GM19452 (cell line): ENCODE data around the gene PPP1R1C.

Experiments
- ATAC-seq: cut with Tn5 transposase; IDR thresholded peaks from one replicate; pipeline ENCODE4 v1.9.1; 2021; ENCODE audit not compliant: unreplicated experiment

The PPP1R1C gene

DNA sequence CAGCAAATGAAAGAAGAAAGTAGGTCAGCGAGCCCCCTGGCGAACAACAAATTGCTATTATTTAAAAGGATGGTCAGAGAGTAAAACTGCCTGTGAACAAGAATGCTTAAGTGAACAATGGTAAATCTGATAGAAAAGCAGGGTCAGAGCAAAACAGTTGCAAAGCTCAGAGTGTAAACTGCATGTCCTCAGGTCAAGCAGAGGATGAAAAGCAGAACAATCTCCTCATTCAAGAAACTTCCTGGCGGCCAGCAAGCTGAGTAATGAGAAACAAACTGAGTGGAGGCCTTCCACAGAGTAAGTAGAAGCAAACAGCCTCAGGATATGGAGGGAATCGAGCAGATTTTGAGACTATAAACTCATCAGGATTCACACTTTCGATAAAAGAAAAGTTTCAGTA is 117.9 kb downstream of the PPP1R1C start:
- no peak for ATAC-seq

DNA sequence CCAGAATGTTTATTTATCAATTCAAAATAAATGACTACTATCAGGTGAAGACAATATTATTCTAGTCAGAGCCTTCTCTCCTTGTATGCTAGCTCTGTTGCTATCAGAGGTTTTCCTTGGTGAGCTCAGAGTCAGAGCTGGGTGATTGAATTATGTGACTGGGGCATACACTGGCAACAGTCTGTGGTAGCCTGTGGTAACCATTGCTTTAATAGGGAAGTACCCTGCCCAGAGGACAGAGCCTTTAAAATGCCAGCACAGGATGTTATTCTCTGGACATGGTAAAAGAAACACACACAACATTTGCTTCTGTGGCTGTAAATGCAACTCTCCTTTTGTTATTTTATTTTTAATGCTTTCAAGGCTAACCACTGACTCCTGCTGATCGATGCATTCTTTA is 124.7 kb downstream of the PPP1R1C start:
- no peak for ATAC-seq

DNA sequence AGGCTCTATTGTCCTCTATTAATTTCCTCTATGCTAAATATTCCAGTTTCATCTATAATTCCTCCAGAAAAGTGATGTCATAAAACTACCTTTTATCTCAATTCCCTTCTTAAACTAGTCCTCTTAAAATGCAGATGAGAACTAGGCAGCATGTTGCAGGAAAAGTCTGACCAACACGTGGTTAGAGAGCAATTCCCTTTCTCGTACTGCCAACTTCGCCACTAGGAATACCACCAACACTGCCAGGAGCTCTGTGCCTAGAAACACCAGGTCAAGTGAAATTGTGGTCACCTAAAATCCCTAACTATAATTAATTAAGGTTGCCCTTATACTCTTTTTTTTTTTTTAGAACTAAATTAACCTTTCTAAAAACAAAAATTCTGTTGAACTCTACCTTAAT is 127.7 kb downstream of the PPP1R1C start:
- ATAC-seq = no peak

DNA sequence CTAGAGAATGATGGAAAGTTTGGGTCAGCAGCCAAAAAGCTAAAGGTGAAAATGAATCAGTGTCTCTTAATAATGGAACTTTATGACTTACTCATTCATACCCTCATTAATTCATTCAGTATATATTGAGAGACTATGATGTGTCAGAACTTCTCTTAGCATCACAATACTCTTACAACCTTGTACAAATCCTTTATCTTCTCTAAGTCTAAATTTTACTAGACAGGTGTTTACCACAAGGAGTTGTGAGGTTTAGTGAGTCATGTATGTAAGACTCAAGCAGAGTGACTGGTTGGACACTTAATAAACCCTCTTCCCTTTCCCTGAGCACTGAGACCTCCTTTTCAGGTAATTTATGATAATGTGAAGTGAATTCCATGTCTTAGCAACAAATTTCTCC is 129.6 kb downstream of the PPP1R1C start:
- ATAC-seq = no peak

DNA sequence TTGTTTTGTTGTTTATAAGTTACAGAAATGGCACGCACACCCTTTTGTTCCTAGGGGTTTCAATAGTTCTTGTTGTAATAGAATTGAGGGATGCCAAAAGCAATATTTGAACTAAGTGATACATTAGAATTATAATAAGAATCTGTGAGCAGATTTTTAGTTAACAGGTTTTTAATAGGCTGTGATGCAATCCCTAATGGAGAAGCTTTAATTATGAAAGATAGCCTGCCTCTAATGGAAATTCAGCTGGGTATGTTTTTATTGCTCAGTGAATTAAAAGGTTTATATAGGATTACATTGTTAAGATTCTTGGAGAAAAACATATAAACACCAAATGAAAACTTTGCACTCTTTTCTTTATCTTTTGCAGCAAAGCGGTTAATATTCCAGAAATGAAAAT is 131.1 kb downstream of the PPP1R1C start:
- no peak for ATAC-seq

DNA sequence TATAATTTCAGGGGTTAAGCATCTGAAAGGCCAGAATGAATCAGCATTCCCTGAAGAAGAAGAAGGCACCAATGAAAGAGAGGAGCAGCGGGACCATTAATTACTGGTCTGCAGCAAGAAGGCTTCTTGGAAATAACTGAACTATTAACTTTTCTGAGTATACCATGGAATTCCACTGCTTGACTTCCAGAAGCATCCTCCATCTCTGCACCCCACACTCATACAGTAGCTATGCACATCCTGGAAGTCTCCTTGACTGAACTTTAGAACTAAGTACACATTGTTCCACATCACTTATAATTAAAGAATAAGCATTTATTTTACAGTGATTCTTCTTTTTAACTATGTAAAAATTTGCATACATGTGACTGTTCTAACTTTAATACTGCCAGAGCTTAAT is 131.5 kb downstream of the PPP1R1C start:
- no peak for ATAC-seq

DNA sequence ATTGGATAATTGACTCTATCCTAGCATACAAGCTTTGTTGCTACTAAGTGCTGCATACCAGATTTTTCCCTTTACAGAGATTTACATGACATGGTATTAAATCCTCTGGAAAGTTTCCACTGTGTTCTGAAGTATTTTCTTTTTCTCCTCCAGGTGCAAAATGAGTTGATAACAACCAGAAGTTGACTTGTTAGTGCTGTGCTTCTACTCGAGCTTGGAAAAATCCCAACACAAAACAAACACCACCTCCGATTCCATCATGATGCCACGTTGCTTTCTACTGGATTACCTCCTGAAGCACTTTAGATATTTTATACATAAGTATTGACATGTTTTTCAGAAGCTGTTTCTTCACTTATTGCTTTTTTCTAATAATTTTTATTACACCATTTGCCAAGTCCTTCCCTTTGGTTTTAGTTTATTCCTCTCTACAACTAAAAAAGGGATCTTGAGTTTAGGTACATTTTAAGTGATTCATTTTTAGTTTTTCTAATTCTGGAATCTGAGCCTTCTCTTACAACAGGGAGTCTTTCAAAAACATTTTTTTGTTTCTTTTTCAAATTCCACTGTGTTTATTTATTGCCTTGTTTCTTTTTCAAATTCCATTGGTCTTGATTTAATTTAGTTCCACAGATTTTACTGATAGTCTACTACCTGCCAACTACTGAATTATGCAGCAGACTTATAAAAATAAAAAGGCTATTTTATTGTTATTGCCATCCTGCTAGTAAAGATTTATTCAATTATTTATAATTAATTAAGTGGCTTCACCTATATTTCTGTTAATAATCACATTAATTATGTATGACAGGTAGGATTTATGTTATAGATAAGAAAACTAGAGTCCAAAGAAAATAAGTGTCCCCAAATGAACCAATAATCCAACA is 143.4 kb downstream of the PPP1R1C start:
- ATAC-seq = no peak

DNA sequence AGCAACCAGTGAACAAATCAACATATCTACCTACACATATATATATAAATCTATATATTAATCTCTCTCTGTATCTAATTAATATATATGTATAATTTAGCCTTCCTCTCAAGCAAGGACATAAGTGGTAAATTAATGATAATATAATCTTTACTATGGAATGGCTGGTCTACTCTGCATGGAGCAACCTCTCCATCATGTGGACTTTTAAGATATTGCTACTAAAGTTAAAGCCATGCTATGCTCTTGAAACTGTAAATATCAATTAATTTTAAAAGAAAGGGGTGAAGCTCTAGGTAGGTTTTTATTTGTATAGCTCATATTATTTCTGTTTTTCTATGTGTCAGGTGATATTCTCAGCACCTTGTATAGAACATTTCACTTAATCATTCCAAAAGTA is 147.0 kb downstream of the PPP1R1C start:
- no peak for ATAC-seq

DNA sequence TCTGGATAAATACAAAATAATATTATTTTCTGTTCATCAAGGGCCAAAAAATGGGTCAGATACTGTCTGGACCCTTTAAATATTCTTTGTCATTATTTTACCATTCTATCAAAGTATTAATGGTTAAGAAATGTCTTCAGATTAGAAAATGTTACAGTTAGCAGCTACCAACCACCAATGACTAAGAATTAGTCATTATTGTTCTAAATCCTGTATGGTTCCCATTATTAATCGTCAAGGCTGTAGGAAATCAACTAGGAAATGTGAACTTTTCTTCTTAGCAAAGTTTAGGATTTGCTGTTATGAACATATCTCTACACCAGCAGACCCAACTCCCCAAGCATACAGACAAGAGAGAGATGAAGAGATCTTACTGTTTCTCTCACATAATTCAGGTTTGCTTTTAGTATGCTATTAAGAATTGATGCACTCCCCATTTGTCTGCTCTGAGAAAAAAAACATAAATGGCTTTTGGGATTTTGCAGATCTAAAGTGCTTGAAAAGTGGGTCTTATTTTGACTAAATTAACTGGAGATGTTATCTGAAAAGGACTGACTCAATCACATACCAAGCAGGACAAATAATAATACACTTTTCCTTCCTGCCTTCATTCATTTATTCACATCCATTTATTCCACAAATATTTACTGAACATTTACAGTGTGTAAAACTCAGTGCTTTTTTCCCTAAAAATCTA is 147.7 kb downstream of the PPP1R1C start:
- ATAC-seq = no peak

DNA sequence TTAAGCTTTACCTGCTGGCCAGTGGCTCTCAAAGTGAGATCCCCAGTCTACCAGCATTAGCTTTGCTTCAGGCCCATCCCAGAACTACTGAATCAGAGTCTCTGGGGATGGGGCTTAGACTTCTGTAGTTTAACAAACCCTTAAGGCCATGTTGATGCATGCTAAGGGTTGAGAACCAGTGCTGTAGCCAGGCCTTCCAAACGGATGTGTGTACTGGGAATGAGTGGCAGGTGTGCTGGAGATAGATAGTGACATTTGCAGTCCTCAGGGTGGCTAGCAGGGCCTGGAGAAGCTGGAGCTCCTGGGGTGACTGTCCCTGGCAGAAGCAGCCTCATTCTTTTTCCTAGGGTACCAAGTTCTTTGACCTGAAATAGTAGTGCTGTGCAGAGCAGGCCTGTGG is 148.5 kb downstream of the PPP1R1C start:
- no peak for ATAC-seq

DNA sequence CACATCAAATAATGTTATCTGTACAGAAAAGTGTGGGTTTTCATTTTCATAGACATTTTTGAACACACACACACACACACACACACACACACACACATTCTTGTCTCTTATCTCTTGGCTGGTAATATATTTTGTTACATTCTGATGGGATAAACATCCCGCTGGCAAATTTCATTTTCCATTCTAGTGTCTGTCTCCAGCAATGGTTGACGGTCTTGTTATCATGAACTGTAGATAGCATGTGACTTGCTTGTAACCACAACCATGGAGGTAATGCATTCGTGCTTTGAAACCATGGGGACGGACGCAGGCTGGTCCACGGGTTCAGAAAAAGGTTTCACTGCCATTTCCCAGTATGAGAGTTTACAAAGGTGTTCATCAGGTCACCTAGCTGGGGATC is 156.4 kb downstream of the PPP1R1C start:
- ATAC-seq = no peak

DNA sequence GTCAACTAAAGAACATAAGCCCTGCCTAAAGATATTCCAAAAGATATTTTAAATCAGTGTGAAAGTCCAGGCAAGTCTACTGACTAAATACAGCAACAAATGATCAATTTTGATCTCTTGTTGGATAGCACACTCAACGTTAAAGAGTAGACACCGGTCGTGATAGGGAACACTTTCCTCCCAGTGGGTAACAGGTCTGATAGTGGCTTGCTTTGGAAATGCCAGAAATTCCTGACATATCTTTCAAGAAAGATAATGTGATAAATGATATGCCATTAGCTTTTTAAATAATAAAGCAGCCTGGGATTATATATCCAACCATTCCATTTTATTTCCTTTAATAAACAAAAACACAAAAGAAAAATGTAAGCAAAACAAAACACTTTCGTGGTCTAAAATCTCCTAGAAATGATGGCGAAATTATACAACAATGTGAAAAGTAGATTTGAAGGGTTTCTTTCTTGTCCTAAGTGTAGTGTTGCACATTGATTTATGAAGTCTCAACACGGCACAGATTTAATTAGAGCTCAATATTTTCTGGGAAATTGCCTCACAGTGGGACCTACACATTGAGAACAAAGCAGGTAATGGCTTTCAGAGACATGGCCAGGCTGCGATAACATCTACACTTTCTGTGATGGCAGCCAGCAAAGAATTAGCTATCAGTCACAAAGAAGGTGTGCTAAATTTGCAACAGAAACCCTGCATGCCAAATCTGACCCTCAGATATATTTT is 158.6 kb downstream of the PPP1R1C start:
- no peak for ATAC-seq

DNA sequence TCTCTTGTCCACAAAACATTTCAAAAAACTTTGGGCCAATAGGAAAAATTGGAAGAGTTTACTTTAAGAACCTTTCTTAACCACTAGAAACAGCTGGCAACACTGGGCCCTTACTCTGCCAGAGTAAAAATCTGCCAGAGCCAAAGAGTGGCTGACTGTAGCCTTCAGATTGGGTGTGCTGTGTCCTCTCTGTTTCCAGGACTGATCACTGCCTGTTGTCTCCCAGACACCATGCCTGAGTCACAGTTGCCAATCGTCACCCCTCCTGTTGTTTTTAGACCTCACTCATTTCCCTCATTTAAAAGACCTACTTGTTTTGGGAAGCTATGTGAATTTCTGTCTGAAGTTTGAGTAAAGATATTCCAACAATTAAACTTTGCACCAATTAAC is 159.1 kb downstream of the PPP1R1C start:
- ATAC-seq = no peak

DNA sequence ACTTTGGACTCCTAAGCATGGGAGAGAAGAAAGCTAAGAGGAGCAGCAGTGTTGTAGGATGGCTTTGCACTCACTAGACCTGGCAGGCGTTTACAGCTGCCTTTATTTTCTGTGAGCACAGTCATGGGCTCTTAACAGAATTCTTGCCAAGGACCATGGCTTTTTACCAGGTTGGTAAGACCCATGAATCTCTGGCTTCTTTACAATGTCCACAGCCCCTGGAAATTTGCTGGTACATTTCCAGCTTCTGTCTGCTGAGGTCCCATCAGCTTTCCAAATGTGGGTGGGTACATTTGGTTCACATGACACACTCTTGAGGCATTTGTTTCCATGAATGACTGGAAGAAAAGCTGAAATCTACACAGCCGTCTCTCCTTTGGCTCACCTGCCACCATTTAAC is 162.7 kb downstream of the PPP1R1C start:
- ATAC-seq = no peak

DNA sequence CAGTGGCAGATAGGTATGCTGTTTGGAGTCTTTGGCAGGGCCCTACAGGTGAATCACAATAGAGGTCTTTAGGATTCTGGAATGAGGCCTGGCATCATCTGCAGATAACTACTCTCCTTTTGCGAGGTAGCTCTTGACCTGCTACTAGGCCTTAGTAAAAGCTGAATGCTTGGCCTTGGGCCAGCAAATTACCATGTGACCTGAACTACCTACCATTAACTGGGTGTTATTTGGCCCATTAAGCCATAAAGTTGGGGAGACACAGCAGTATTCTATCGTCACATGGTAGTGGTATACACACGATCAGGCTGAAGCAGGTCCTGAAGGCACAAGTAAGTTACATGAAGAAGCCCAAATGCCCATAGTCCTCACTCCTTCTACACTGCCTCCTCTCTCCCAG is 178.2 kb downstream of the PPP1R1C start:
- no peak for ATAC-seq

DNA sequence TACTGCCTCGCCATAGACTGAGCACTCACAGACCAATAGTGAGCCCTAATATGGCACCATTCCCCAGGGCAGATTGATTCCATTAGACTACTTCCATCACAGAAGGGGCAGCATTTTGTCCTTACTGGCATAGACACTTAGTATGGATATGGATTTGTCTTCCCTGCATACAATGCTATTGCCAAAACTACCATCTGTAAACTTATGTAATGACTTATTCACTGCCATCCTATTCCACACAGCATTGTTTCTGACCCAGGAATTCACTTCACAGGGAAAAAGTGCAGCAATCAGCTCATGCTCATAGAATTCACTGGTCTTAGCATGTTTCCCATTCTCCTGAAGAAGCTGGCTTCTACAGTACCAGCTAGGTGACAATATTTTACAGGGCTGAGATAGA is 179.0 kb downstream of the PPP1R1C start:
- ATAC-seq = no peak

DNA sequence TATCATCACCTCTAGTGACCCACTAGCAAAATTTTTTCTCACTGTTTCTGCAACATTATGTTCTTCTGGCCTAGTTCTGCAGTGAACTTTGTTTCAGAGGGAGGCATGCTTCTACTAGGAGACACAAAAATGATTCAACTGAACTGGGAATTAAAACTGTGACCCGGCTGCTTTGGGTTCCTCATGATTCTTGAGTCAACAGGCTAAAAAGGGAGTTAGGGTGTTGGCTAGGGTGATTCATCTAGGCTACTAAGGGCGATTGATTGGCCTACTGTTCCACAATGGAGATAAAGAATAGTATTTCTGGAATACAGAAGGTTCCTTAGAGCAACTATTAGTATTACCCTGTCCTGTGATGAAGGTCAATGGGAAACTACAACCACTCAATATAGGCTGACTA is 179.5 kb downstream of the PPP1R1C start:
- no peak for ATAC-seq

DNA sequence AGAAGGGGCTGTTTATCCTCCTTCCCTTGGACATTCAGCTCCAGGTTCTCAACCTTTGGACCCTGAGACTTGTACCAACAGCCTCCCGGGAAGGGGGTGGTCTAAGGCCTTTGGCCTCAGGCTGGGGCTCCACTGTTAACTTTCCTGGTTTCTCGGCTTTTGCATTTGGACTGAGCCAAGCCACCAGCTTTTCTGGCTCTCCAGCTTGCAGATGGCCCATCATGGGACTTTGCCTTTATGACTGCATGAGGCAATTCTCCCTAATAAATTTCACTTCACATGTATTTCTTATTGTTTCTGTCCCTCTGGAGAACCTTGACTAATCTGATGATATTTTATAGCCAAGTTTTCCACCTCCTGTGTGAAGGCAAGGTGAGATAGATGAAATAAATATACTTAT is 180.8 kb downstream of the PPP1R1C start:
- no peak for ATAC-seq

DNA sequence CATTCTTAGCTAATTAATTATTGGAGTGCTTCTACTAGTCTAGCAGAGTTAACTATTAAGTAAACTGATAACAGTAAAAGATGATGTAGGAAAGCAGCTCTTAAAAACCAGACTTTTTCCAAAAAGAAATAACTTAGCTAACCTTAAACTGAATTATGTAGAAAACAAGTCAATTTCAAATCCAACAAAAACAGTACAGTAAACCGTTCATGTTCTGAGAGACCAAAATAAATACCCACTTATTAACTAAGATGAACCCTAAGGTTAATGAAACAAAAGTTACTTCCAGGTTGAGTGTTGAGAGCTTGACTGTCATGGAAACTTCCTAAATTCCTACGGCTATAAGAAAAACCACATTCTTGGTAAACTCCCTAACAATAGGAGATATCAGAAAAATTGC is 181.2 kb downstream of the PPP1R1C start:
- no peak for ATAC-seq
